Vagina (tissue), 2 donors: ENCODE results near the gene NPTXR.

Experiments
- CTCF ChIP-seq, 3 experiments: fragments of 450-650 bp in 2 of 3; fragments of 200-600 bp in 1 of 3; sonication (generic) in 1 of 3; IDR thresholded peaks; one replicate each; pipeline ENCODE4 v1.5.1; 2017 to 2019; ENCODE audit warnings: antibody characterized with exemption in 3 of 3, mild to moderate bottlenecking in 2 of 3, moderate library complexity in 2 of 3
- POLR2AphosphoS5 ChIP-seq, 2 donors: sonication (generic); formaldehyde crosslinking; IDR thresholded peaks; one replicate each; pipeline ENCODE4 v1.9.0; 2017; ENCODE audit warnings: antibody characterized with exemption in 2 of 2, mild to moderate bottlenecking in 2 of 2, low read depth in 1 of 2; ENCODE audit not compliant: insufficient read depth in 1 of 2

GRCh38 chr22:38835888-38836301 is 7.9 kb downstream of the NPTXR start:
- no peak for TF ChIP-seq CTCF (IDR thresholded peaks at IDR 0.05)
- no peak for TF ChIP-seq POLR2AphosphoS5 (IDR thresholded peaks at IDR 0.05; ENCODE audit: insufficient read depth in 1 of 2, low read depth in 1 of 2)
